ENCODE results near the gene OTULINL. TPM values are rescaled to one million over a fixed set of nuclear protein-coding genes. Genes with fewer than 3 reads are reported as not detected.

OTULINL gene
- total RNA-seq, 2 donors from 2014 or later, result 6.2 to 8.9 TPM

GRCh38 chr5:14595189-14595588 is 13.6 kb downstream of the OTULINL start:
- Histone ChIP-seq H3K9me3 (ENCODE audit: control insufficient read depth, low read length) (no peaks in the 10 kb centered on the region), H3K4me3 (ENCODE audit: low read length) (no peak overlapping the region), H3K36me3 (ENCODE audit: control insufficient read depth, insufficient read depth, low read length) (no peaks in the 10 kb centered on the region), H3K27me3 (ENCODE audit: control insufficient read depth, insufficient read depth, low read length, poor library complexity, severe bottlenecking) (no peaks in the 10 kb centered on the region), H3K9ac (ENCODE audit: extremely low read depth, low read length, poor library complexity, severe bottlenecking) (no peak overlapping the region), H3K27ac (ENCODE audit: low read depth, low read length) (no peak overlapping the region), H3K4me1 (ENCODE audit: control insufficient read depth, insufficient read depth, low read length) (no peaks in the 10 kb centered on the region)
- Mint-ChIP-seq H3K27me3 (ENCODE audit: insufficient read depth) (no peaks in the 10 kb centered on the region), H3K4me1 (no peaks in the 10 kb centered on the region), H3K9me3 (no peaks in the 10 kb centered on the region), H3K4me3 (no peak overlapping the region), H3K27ac (no peak overlapping the region), H3K36me3 (ENCODE audit: low read depth) (peaks cover 3% of the 10 kb centered on the region)
- no peak for TF ChIP-seq CTCF (conservative IDR thresholded peaks at IDR 0.05)
- no peak for DNase-seq
- 80 to 93% methylated on average over 1 to 3 of the region's 3 CpGs for WGBS, 2 experiments (ENCODE audit: insufficient coverage in 1 of 2, insufficient read length in 1 of 2)

GRCh38 chr5:14595891-14596290 is 14.3 kb downstream of the OTULINL start:
- no peaks in the 10 kb centered on the region for H3K4me1 Mint-ChIP-seq
- H3K27ac Mint-ChIP-seq, result no peak overlapping the region
- peaks cover 3% of the 10 kb centered on the region for H3K36me3 Mint-ChIP-seq (ENCODE audit: low read depth)
- H3K27me3 Mint-ChIP-seq (ENCODE audit: insufficient read depth), result no peaks in the 10 kb centered on the region
- H3K9ac ChIP-seq (ENCODE audit: extremely low read depth, low read length, poor library complexity, severe bottlenecking), result no peak overlapping the region
- no peaks in the 10 kb centered on the region for H3K9me3 Mint-ChIP-seq
- H3K36me3 ChIP-seq (ENCODE audit: control insufficient read depth, insufficient read depth, low read length), result no peaks in the 10 kb centered on the region
- H3K27me3 ChIP-seq (ENCODE audit: control insufficient read depth, insufficient read depth, low read length, poor library complexity, severe bottlenecking), result no peaks in the 10 kb centered on the region
- H3K9me3 ChIP-seq (ENCODE audit: control insufficient read depth, low read length), result no peaks in the 10 kb centered on the region
- H3K4me3 ChIP-seq (ENCODE audit: low read length), result no peak overlapping the region
- H3K4me1 ChIP-seq (ENCODE audit: control insufficient read depth, insufficient read depth, low read length), result no peaks in the 10 kb centered on the region
- no peak for DNase-seq
- H3K4me3 Mint-ChIP-seq, result no peak overlapping the region
- TF ChIP-seq CTCF (conservative IDR thresholded peaks at IDR 0.05), result no peak
- 67% methylated on average over 1 of the region's 1 CpG; no CpG with 5 or more reads in 1 of the 2 experiments for WGBS, 2 experiments (ENCODE audit: insufficient coverage in 1 of 2, insufficient read length in 1 of 2)
- H3K27ac ChIP-seq (ENCODE audit: low read depth, low read length), result no peak overlapping the region

GRCh38 chr5:14597080-14597479 is 15.5 kb downstream of the OTULINL start:
- H3K36me3 Mint-ChIP-seq (ENCODE audit: low read depth), result peaks cover 3% of the 10 kb centered on the region
- Histone ChIP-seq H3K27ac (ENCODE audit: low read depth, low read length) (no peak overlapping the region), H3K27me3 (ENCODE audit: control insufficient read depth, insufficient read depth, low read length, poor library complexity, severe bottlenecking) (no peaks in the 10 kb centered on the region), H3K9ac (ENCODE audit: extremely low read depth, low read length, poor library complexity, severe bottlenecking) (no peak overlapping the region), H3K36me3 (ENCODE audit: control insufficient read depth, insufficient read depth, low read length) (no peaks in the 10 kb centered on the region), H3K9me3 (ENCODE audit: control insufficient read depth, low read length) (no peaks in the 10 kb centered on the region), H3K4me1 (ENCODE audit: control insufficient read depth, insufficient read depth, low read length) (no peaks in the 10 kb centered on the region), H3K4me3 (ENCODE audit: low read length) (no peak overlapping the region)
- H3K9me3 Mint-ChIP-seq, result no peaks in the 10 kb centered on the region
- no peaks in the 10 kb centered on the region for H3K27me3 Mint-ChIP-seq (ENCODE audit: insufficient read depth)
- 92% methylated on average over 1 of the region's 1 CpG; no CpG with 5 or more reads in 1 of the 2 experiments for WGBS, 2 experiments (ENCODE audit: insufficient coverage in 1 of 2, insufficient read length in 1 of 2)
- no peak for TF ChIP-seq CTCF (conservative IDR thresholded peaks at IDR 0.05)
- no peaks in the 10 kb centered on the region for H3K4me1 Mint-ChIP-seq
- H3K27ac Mint-ChIP-seq, result no peak overlapping the region
- no peak overlapping the region for H3K4me3 Mint-ChIP-seq
- no peak for DNase-seq
